ENCODE measurements around the gene SERF2.
"Not testable (repeated sequence)": the region's sequence is repeated elsewhere in the genome, so short reads cannot be mapped to it uniquely, and the experiment has no call there.

The SERF2 gene

DNA sequence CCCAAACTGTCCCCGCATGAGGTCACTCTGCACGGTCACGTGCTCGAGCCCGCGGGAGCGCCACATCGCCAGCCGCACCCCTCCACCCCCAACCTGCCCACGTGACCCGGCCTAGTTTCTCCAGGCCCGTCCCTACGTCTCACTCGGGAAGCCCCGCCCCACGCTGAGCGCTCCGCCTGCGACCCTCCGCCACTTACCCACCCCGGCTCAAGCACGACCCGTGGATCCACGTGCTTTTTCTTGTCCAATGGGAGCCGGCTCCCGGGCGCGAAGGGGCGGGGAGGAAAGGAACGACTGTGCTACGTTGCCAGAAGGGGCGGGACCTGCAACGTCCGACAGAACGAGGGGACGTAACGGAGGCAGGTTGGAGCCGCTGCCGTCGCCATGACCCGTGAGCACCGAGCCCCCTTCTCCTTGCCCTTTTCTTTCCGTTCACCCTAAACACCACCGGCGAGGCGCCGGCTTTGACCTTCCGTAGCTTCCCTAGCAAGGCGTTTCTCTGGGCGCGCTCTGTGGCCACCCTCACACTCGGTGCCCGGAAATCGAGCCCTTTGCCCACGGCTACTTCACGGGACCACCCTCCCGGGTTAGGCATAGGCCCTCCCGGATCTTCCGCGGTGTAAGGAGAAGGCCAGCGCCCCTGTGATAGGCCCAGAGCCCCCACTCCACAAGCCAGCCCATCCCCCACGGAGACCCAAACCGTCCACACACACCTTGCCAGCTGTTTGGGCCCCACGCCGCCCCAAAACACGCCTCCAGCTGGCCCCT, at the start of gene SERF2:
TSS of gene SERF2 (plus strand) at position 328 of the 768 bp plus-strand sequence. CDS start at position 385, 57 bp downstream.
- in situ Hi-C loops (cut with MboI; ENCODE audit: low sequenced_read_pairs) = no loop called here

DNA sequence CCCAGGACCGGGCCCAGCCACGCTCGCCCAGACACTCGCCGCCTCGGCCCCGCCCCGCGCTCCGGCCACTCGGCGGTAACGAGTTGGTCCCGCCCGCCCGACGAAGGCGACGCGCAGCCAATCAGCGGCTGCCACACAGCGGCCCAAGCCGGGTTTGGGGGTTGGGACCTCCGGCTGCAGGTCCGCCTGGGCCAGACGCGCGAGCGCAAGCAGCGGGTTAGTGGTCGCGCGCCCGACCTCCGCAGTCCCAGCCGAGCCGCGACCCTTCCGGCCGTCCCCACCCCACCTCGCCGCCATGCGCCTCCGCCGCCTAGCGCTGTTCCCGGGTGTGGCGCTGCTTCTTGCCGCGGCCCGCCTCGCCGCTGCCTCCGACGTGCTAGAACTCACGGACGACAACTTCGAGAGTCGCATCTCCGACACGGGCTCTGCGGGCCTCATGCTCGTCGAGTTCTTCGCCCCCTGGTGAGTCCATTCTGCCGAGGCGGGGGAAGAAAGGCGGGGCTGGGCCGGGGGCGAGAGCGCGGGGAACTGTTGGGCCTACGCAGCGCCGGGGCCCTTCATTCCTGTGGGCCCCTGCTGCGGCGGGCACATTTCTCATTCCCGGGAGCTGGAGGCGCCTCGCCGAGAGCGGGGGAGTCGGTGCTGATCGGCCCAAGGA, 45.7 kb upstream of the SERF2 start, which contains the start of gene PDIA3:
TSS of gene PDIA3 (plus strand) at position 194 of the 658 bp plus-strand sequence. CDS start at position 296, 102 bp downstream.
- in situ Hi-C loops (cut with MboI; ENCODE audit: low sequenced_read_pairs) = not testable (repeated sequence)

DNA sequence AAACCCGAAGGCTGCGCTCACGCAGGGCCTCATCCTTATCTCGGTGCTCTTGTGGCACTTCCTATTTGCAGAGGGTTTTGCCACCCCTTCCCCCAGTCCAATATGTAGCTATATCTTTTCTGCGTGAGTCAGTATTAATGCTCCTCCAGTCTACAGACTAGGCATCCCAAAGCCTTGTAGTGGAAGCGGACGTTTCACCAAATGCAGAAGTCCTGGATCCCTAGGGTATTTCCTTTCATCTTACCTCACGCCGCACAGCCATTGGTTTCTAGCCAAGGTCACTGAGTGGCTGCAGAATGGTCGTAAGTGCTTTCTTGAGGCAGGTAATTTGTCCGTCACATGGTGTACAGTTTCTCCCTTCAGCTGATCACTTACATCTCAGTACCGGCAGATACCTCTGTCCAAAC, 45.2 kb upstream of the SERF2 start:
- in situ Hi-C loops (cut with MboI; ENCODE audit: low sequenced_read_pairs) = not testable (repeated sequence)

- in situ Hi-C loops (cut with MboI; ENCODE audit: low sequenced_read_pairs) = no loop called here
These were observed 43.7 kb upstream of the SERF2 start for GRCh38 chr15:43748376-43748775.

GRCh38 chr15:43749690-43750345, 42.3 kb upstream of the SERF2 start:
- in situ Hi-C loops (cut with MboI; ENCODE audit: low sequenced_read_pairs) = no loop called here

- in situ Hi-C loops (cut with MboI; ENCODE audit: low sequenced_read_pairs) = no loop called here
These were observed 40.2 kb upstream of the SERF2 start for GRCh38 chr15:43751885-43752284.

GRCh38 chr15:43762824-43763223, 29.3 kb upstream of the SERF2 start:
- in situ Hi-C loops (cut with MboI; ENCODE audit: low sequenced_read_pairs) = no loop called here

- in situ Hi-C loops (cut with MboI; ENCODE audit: low sequenced_read_pairs) = no loop called here
These were observed 28.2 kb upstream of the SERF2 start for GRCh38 chr15:43763819-43764446.

GRCh38 chr15:43769584-43770228, 22.4 kb upstream of the SERF2 start:
- in situ Hi-C loops (cut with MboI; ENCODE audit: low sequenced_read_pairs) = no loop called here

DNA sequence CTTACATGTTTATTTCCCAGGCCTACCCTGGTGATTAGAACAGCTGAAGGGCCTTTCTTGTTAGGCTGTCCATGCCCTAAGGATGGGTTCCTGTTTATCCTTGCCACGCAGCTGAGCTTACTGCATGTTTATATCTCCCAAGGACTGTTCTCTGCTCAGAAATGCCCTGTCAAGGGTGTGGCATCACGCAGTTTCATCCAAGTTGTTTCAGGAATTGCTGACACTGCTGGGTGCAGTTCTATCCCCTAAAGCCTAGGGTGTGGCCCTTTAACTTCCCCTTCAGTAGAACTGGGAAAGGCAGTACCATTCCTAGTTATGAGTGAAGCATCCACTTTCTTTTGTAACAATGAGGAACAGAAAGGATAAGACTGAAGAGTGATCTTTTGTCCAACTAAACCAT, 20.3 kb upstream of the SERF2 start:
- in situ Hi-C loops (cut with MboI; ENCODE audit: low sequenced_read_pairs) = no loop called here

DNA sequence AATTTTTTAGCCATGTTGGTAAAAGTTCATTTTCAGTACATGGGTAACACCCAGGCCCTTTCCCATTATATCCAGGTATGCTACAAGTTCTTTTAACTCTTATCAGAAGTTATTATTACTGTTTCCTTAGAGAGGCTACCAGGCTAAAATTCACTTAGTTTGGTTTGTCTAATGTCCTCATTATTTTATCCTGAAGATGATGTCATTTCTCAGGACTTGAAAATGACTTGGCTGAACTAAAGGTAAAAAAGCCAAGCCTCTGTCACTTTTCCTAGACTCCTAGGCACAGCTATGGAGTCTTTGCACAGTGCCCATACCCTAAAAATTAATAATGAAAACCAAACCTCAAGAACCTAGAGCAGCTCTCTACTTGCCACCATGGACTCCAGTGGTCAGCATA, 19.5 kb upstream of the SERF2 start:
- in situ Hi-C loops (cut with MboI; ENCODE audit: low sequenced_read_pairs) = no loop called here

GRCh38 chr15:43774062-43774461, 18.1 kb upstream of the SERF2 start:
- in situ Hi-C loops (cut with MboI; ENCODE audit: low sequenced_read_pairs) = no loop called here

GRCh38 chr15:43775411-43775965, 16.6 kb upstream of the SERF2 start:
- in situ Hi-C loops (cut with MboI; ENCODE audit: low sequenced_read_pairs) = no loop called here

GRCh38 chr15:43776101-43776717, 15.9 kb upstream of the SERF2 start:
- in situ Hi-C loops (cut with MboI; ENCODE audit: low sequenced_read_pairs) = no loop called here

GRCh38 chr15:43776718-43777266, 15.3 kb upstream of the SERF2 start, which contains the start of gene ELL3:
Gene ELL3, minus strand, starts transcription at chr15:43776966. Its CDS starts 65 bp downstream, at chr15:43776901.
- in situ Hi-C loops (cut with MboI; ENCODE audit: low sequenced_read_pairs) = no loop called here

DNA sequence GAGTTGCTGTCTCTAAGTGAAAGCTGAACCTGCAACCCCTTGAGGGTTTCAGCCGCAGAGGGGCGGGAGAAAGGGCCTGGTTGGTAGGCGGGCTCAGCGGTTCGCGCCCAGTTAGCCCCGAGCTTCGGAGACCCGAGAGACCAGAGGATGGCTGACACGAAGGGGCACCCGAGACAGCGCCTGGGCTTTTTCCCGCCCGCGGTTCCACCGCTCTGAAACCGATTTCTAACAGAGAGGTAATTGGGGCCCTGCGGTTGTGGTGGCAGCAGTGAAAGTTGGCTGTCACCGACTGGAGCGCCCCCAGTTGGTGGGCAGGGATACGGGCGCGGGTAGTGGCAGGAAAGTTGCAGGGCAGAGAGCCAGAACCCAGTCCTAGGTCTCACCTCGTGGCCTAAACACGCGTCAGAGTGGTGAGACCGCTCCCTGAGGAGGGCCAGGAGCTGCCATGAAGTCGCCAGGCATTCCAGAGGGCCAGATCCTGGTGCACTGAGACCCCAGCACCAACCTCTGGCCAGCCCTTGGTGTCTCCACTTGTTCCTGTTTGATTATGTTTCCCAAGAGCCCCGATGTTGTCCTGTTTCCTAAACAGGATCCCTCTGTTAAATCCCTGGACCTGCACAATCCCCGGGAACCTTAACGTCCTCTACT, 14.7 kb upstream of the SERF2 start:
- in situ Hi-C loops (cut with MboI; ENCODE audit: low sequenced_read_pairs) = no loop called here

DNA sequence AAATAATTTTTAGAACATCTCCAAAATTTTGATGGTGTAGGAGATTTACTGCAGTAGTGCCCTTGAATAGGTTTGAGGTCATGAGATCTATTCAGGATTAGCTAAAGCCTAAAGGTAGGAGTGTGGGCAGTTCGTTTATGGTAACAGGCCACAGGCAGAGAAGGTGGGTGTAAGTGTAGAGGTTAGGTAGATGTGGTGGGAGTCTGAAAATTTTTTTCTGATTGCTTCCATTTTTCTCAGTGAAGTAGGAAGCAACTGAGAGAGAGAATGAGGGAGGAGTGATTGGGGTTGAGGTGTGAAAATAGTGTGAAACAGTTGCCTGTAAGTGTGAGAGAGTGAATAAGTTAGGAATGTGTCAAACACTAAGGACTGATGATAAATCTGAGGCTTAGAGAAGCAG, 13.1 kb upstream of the SERF2 start:
- in situ Hi-C loops (cut with MboI; ENCODE audit: low sequenced_read_pairs) = no loop called here

GRCh38 chr15:43789409-43789808, 2.7 kb upstream of the SERF2 start:
- in situ Hi-C loops (cut with MboI; ENCODE audit: low sequenced_read_pairs) = no loop called here

Data from HL-60/S4 treated with phorbol 12-myristate 13-acetate at 8.2 ng/mL for 4 days and 3 days (cell line).